Fibroblast of peridontal ligament (primary cell): ENCODE results near the gene RFX4.
"Not testable (repeated sequence)": the region's sequence is repeated elsewhere in the genome, so short reads cannot be mapped to it uniquely, and the experiment has no call there.

Experiments used
- DNase-seq: peaks from one replicate; pipeline ENCODE4 v3.0.0-alpha.2; 2010; ENCODE audit errors: extremely low read depth

RFX4 gene

DNA sequence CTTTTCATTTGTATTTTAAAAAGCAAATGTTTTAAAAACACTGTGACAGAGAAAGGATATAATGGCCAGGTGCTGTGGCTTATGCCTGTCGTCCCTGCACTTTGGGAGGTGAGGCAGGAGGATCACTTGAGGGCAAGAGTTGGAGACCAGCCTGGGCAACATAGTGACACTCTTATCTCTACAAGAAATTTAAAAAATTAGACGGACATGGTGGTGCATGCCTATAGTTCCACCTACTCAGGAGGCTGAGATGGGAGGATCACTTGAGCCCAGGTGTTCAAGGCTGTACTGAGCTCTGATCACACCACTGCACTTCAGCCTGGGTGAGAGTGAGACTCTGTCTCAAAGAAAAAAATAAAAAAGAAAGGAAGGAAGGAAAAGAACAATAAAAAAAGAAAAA is 7.8 kb downstream of the RFX4 start:
- no peak for DNase-seq

DNA sequence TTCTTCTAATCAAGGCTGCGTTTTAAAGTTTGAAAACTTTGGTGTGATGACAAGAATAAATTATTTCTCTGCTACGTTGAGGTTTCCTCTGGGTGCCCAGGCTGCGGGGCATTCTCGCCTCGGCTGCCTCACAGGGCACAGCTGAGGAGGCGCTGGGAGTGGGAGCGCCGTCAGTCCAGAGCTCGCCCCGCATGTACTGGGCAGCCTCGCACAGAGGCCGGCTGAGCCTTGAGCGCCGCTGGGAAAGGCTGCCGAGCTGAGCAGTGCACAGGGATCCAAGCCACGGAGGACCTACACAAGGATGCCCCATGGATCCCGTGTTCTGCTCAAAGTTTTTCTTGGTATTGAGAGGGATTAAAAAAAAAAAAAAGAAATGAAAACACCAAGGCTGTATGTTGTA is 11.6 kb downstream of the RFX4 start:
- no peak for DNase-seq

DNA sequence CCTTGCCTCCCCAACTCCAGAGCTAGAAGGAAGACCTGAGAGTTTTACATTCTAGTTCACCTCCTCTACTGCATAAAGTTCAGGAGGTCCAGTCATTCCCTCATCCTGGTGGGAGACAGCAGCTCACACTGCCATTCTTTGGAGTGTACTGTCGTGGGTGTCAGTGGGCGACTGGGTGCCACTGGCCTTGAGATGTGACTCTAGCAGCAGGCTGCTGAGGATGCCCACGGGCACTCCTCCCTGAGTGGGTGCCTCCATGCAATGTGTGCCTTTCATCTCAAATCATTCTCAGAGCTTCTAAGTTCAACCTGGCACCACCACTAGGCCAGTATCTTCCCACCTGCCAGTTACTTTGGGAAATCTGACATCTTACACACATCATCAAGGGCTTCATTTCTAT is 12.5 kb downstream of the RFX4 start:
- DNase-seq, result no peak

DNA sequence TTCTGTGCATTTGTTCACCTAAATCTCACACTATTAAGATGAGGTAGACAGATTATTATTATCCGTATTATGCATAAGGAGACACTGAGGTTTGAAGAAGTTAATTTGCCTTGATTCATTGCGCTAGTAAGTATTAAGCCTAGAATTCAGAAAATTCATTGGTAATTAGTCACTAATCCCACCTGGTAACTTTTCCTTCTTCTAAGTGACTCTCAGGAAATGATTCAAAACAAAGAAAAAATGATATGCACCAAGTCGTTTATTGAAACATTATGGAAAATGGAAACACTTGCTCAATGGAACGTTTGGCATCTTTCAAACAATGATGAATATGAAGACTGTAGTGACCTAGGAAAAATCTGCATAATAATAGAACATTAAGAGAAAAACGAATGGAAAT is 15.2 kb downstream of the RFX4 start:
- DNase-seq, result no peak

DNA sequence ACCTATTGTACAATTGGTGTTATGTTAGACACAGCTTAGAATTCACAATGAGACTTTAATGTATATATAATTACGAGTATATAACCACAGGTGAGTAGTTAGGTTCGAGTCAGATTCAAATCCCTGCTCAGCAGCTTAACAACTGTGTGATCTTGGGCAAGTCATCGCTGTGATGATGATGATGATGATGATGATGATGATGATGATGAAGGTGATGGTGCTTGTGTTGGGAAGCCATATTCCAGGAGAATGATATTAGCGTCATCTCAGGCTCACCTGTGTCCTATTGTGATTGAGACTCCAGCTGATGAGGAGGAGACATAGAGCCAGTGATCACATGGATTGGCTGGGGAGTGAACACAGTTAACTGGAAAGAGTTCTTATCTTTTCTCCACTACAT is 16.5 kb downstream of the RFX4 start:
- DNase-seq, result no peak

DNA sequence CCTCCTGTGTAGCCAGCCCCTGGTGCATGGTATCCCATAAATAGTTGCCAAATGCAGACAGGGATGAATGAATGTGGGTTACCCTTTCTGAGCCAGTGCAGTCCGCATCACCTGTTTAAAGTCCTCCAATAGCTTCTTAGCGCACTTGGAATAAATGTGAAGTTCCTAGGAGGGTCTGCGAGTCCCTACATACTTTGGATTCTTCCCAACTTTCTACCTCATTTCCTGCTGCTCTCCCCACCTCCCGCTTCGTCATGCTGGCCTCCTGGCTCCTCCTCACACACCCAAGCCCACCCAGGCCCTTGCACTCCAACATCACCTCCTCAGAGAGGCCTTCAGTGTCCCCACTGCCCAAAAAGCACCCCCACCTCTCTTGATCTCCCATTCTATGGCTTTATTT is 17.7 kb downstream of the RFX4 start:
- DNase-seq, result no peak

DNA sequence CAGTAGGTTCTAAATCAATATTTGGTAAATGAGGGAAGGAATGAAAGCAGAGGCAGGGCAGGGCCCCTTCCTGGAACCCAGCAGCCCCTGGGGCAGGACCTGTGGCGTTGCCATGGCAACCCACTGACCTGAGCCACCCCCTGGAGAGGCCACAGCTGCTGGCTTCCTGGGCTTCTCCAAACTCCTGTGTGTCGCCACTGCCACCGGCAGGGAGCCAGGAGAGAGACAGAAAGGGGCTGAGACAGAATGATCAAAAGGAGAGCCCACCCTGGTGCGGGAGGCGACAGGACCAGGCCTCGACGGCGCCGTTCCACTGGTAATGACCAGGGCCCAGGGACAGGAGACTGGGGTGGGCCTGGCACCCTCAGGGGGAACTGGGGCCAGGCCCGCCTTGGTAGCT is 18.2 kb downstream of the RFX4 start:
- no peak for DNase-seq

DNA sequence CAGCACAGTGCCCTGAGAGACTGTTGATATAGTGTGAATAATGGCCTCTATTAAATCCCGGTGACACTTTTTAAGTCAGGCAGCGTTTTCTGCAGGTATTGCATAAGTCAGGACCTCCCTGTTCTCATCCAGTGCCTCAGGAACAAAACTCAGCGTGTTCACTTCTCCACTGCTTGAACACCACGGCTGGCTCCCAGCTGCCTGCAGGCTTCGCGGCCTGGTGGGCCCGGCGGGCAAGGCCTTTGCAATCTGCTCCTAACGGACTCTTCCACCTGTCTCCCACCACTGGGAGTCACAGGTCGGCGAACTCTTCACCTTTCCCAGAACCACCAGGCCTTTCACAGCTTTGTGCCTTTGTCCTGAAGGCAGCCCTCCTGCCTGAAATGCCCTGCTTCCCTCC is 18.7 kb downstream of the RFX4 start:
- DNase-seq, result no peak

DNA sequence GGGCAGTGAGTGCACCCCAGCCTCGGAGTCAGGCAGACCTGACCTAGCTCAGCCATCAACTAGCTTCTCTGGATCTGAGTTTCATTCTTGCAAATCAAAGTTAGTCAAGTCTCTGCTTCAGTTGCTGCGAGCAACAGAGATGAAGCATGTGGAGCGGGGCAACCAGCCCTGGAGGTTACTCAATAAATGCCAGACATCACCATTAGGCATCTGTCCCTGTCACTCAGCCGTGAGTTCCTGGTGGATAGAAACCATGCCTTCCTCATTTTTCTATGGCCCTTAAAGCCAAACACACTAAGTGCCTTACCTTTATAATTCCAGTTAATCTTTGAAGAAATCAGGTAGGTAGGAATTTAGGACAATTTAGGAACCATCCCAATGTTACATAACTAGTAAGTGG is 19.3 kb downstream of the RFX4 start:
- no peak for DNase-seq

DNA sequence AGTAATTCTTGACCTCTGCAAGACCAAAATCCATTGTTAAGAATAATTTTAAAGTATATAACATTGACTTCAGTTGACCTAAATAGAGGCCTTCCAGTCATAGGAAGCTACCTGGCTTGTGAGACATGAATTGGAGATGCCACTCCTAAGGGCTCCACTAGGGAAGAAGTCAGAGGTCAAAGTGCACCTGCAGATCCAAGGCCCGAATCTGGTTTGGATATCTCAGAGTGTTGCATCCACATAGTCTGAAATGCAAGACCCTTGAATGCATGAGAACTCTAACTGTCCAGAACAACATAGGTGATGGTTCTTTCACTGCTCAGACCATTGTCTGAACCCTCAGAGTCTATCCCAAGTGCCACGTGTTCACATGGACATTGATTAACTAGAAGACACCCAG is 22.4 kb downstream of the RFX4 start:
- DNase-seq, result no peak

DNA sequence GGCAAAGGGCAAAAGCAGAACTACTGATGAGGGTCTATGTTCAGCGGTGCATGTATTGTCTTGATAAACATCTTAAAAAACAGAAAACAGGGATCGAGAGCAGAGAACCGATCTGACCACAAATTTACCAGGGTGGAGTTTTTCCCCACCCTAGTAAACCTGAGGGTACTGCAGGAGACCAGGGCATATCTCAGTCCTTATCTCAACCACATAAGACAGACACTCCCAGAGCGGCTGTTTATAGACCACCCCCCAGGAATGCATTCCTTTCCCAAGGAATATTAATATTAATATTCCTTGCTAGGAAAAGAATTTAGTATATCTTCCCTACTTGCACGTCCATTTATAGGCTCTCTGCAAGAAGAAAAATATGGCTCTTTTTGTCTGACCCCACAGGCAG is 37.8 kb downstream of the RFX4 start:
- DNase-seq, result not testable (repeated sequence)

DNA sequence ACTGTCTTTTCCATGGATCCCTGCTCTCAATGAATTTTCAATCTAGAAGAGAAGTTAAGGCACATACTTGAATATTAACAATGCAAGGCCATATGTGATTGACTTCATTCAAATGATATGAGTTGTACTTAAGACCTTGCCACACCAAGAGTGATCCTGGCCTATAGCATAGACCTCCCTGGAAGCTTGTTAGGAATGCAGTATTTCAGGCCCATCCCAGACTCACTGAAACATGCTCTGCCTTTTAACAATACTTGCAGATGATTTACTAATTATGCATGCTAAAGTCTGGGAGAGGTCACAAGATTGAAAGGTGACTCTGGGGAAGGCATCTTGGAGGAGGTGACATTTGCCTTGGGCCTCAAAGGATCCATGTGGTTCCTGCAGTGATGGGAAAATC is 43.2 kb downstream of the RFX4 start:
- no peak for DNase-seq

DNA sequence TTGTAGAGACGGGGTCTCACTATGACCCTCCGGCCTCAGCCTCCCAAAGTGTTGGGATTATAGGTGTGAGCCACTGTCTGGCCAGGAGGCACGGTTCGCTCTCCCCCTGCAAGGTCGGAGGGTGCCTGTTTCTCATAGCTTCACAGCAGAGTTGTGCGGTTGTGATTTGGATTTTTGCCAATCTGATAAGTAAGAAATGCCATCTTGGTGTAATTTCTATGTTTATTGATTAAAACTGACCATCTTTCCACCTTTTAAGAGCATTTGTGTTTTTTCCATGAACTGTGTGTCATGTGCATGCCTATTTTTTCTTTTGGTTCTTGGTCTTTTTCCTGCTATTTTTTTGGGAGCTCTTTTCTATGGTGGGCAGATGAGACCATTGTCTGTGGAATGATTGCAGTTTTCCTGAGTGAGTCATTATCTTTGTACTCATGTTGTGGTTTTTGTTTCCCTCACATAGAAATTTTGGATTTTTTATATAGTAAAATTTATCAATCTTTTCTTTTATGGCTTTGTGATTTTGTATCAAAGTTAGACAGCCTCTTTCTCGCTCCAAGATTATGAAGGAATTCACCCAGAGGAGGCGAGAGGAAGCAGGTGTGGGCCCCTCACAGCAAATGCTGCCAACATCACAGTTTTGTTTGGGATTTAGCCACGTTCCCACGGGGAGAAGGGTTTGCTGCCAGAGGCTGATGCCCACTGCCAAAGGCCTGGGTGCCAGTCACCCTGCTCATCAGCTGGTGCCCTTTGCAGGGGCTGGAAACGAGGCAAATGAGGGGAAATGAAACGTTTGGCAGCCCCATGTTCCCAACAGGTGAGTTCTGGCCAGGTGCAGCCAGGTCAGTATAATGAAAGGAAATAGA is 47.2 kb downstream of the RFX4 start:
- DNase-seq, result no peak

DNA sequence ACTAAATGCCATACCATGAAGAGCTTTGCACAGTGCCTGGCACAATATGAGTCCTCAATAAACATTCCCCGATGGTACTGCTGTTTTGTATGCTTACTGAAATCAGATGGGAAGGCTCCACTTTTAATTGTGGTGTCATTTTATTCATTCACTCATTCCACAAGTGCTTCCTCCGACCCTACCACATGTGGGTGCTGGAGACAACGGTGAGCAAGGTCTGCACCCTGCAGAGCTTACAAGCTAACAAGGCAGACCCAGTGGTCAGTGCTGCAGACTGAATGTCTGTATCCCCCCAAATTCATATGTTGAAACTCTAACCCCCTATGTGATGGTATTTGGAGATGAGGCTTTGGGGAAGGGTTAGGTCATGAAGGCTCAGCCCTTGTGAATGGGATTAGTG is 48.3 kb downstream of the RFX4 start:
- no peak for DNase-seq

DNA sequence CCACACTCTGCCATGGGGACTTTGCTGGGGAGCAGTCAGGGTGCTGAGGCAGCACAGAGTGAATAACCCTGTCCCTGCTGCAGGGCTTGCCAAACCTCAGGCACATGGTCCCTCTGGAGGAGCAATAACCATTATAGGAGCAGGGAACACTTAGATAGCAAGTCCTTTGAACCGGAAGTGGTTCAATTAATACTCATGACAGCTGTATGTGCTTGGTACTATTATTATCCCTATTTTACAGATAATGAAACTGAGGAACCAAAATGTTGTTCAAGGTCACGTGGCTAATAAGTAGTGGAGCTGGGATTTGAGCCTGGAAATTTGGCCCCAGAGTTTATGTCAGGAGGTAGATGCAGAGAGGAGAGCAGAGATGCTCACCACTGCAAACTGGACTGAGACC is 49.0 kb downstream of the RFX4 start:
- DNase-seq, result no peak

DNA sequence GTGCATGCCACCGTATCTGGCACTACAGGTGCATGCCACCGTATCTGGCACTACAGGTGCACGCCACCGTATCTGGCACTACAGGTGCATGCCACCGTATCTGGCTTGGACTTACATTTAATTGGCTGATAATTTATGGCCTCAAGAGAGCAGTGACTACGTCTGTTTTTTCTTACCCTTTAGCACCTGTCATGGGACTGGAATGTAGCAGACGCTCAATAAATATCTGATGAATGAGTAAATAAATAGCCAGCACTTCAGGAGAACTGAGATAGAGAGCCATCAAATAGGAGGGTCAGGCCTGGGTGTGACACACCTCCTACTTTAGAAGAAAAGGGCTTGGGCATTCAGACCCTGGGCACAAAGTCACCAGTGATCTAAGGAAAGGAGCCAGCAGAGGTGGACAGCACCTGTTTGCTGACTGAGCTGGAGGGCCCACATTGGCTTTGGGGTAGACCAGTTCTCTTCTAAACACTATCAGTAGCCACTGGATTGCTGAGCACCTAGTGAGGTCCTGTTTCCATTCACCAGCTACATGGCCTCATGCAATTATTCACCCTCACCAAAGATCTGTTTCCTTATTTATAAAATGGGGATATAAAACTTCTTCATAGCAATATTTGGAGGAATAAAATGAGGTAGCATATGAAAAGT is 50.1 kb downstream of the RFX4 start:
- DNase-seq, result no peak

DNA sequence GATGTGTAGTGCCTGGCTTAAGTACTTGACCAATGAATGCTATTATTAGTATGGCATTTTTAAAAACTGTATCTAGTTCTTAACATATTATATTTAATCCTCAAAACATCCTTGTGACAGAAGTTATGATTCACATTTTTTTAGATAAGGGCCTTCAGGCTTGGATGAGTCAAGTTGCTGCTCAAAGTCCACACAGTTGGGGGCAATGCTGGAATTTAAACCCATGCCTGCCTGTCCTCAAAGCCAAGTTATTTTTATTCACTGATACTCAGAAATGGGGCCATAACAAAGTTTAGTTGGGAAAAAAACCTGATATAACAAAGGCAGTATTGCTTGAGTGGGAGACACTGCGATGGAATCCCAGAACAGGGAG is 50.6 kb downstream of the RFX4 start:
- DNase-seq, result no peak

DNA sequence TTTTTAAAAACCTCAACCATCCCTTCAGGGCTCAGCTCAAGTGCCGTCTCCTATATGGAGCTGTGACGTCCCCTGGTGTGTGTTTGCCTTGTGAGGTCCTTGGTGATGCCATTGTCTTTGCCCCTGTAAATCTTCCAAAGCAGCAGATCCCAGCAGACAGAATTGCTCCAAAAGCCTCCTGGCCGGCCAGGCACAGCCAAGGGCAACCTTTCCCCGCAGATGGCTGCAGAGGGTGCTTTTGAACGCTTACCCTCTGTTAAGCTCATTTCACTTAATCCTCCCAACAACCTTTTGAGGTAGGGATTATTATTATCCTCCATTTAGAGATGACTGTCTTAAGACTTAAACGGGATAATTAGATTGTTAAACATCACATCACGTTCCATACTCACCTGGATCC is 51.4 kb downstream of the RFX4 start:
- DNase-seq, result no peak

DNA sequence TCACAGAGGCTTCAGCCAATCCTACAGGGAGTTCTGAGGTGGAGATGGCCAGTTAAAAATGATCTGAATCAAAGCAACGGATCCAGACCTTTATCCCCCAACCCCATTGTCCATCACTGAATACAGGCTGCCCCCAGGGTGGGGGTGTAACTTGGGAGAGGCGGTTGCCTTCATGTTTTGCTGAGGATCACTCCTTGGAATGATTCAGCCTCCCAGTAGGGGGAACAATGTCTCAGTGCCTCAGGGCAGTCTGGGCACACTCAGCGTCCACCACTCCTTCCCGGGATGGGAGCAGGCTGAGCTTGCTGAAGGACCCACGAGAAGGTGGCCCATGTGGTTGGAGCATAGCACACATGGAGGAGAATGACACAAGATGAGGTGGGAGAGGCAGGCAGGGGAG is 60.2 kb downstream of the RFX4 start:
- DNase-seq, result no peak

DNA sequence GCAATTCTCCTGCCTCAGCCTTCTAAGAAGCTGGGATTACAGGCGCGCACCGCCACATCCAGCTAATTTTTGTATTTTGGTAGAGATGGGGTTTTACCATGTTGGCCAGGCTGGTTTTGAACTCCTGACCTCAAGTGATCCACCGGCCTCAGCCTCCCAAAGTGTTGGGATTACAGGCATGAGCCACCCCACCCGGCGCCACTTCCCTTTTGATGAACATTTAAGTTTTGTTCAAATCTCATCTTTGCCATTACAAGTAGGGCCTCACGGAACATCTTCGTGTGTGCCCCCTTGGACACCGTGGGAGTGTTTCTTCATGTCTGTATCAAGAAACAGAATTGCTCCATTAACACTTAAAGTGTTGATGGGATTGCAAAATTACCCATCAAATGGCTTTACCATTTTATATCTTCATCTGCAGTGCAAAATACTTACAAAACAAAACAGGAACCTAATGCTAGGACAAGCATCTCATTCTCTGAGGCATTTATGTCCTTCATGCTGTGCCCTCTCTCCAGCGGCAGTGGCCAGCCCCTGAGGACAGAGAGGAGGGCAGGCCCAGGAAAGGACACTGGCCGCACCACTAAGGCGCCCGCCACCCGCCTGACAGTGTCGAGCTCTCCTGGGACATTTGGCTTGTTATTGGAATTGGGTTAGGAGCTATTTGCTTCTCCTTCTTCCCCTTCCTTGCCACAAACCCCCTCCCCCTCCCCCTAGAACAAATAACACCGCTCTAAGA is 61.7 kb downstream of the RFX4 start:
- DNase-seq, result no peak

DNA sequence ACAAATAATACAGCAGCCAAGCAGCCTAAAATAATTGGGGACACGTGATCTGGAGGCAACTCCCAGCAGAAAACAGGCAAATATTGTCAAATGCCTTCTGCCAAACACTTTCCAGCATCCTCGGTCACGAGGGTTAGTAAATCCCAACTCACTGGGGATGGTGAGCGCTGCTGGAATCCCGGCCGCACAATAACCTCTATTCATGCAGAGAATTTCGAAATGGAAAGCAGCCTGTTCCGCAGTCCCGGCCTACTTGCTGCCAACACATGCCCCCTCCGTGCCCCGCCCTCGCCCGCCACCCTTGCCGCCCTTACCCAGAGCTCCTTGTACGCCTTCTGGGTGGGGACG is 62.2 kb downstream of the RFX4 start:
- peak; percentile 14 for DNase-seq

DNA sequence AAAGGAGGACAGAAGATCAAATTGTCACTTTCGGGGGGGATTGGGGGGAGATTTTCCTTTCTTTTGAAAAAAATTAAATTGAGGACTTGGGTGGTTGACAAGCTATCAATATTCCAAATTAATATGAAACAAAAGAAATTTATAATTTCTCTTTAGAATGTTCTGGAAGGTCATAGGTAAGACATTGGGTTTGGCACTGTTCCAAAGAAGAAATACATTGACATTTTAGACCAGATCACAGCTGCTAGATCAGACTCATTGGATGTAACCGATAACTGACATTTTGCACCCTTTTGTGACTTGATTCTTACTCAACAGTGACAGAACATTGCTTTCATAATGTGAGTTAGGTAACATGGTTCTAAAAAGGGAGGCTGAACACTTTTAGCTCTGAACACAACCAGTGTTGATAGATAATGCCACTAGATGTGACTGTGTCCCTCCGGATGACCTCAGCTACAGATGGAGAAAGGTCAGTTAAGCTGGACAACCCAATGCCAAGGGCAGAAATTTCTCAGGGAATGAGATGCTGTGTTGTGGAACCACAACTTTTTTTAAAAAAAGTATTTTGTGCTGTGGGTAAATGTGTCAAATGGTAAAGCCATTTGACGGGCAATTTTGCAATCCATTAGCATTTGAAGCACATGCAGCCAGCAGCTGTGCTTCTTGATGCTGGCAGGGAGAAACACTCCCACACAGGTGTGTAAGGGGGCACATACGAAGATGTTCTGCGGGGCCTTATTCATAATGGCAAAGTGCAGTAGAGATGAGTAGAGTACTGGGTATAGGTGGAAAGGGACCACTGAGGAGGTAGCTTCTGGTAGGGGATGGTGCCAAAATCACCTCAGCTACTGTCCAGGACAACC is 62.9 kb downstream of the RFX4 start:
- no peak for DNase-seq
